Activated CD4-positive, alpha-beta memory T cell treated with anti-CD3 and anti-CD28 coated beads, Interleukin-2, amount 10 ng/mL, durations not matched to agents 7 days and 5 days (primary cell): ENCODE data around the gene PAFAH1B2. TPM values are rescaled to one million over a fixed set of nuclear protein-coding genes. Genes with fewer than 3 reads are reported as not detected.
A peak's percentile ranks its signal among the peaks of the same experiment; 100 is the strongest.
"Not testable (repeated sequence)": the region's sequence is repeated elsewhere in the genome, so short reads cannot be mapped to it uniquely, and the experiment has no call there.

ENCODE experiments used
- CTCF ChIA-PET: fragments of 350-600 bp; sonication (Branson Sonifier 250); formaldehyde crosslinking; loops from one replicate; lab custom pipeline; 2021; ENCODE audit warnings: antibody characterized with exemption, inconsistent platforms; lab: Charles Lee
- POLR2A ChIA-PET: fragments of 350-600 bp; sonication (Branson Sonifier 250); formaldehyde crosslinking; loops from one replicate; lab custom pipeline; 2021; ENCODE audit warnings: antibody characterized with exemption; lab: Charles Lee
- DNase-seq: peaks from one replicate; pipeline ENCODE4 v3.0.0-alpha.2; 2020
- H3K27ac Mint-ChIP-seq: one replicate; pipeline ENCODE4 v1.8.0; 2021; ENCODE audit warnings: mild to moderate bottlenecking, mixed read lengths
- H3K27me3 Mint-ChIP-seq: one replicate; pipeline ENCODE4 v1.8.0; 2021; ENCODE audit warnings: mixed read lengths
- H3K36me3 Mint-ChIP-seq: one replicate; pipeline ENCODE4 v1.8.0; 2021; ENCODE audit warnings: low read depth, mixed read lengths
- H3K4me1 Mint-ChIP-seq: one replicate; pipeline ENCODE4 v1.8.0; 2021; ENCODE audit warnings: mixed read lengths
- H3K4me3 Mint-ChIP-seq: one replicate; pipeline ENCODE4 v1.8.0; 2021; ENCODE audit warnings: mild to moderate bottlenecking, mixed read lengths
- H3K9me3 Mint-ChIP-seq: one replicate; pipeline ENCODE4 v1.8.0; 2021; ENCODE audit warnings: mixed read lengths
- total RNA-seq, 2 experiments: library from RNA; stranded (reverse); gene quantifications; one replicate each; pipeline ENCODE4 v1.2.3, GENCODE V29; 2021

Gene PAFAH1B2
- total RNA-seq, 2 experiments from 2014 or later, result 60.1 to 62.8 TPM

- CTCF ChIA-PET, result interaction anchor here (0.6 to 7.3 kb wide), 11 partner anchors 7 to 1750 kb away, joined by 3 to 95 read pairs (median 6); partner anchors contain the start of genes APOA5, PAFAH1B2, PCSK7 and RNF214
- H3K36me3 Mint-ChIP-seq, result peaks cover 8% of the 10 kb centered on the region
- H3K27me3 Mint-ChIP-seq, result no peaks in the 10 kb centered on the region
- peak overlapping the region; percentile 71 for H3K27ac Mint-ChIP-seq
- peaks cover 30% of the 10 kb centered on the region for H3K4me1 Mint-ChIP-seq
- H3K4me3 Mint-ChIP-seq, result peak overlapping the region; percentile 92
- DNase-seq, result peak; percentile 63
- POLR2A ChIA-PET, result interaction anchor here (0.7 to 6.0 kb wide), 20 partner anchors 9 to 407 kb away, joined by 3 to 50 read pairs (median 3); partner anchors contain the start of genes BUD13, CEP164, PAFAH1B2 and PCSK7
- no peaks in the 10 kb centered on the region for H3K9me3 Mint-ChIP-seq
These were observed 35.2 kb downstream of the PAFAH1B2 start for GRCh38 chr11:117179048-117179999.

GRCh38 chr11:117180020-117180419 is 35.9 kb downstream of the PAFAH1B2 start:
- peaks cover 29% of the 10 kb centered on the region for H3K4me1 Mint-ChIP-seq
- H3K27ac Mint-ChIP-seq, result peak overlapping the region; percentile 71
- peak overlapping the region; percentile 92 for H3K4me3 Mint-ChIP-seq
- no peak for DNase-seq
- peaks cover 9% of the 10 kb centered on the region for H3K36me3 Mint-ChIP-seq
- ChIA-PET POLR2A (interaction anchor here (0.7 to 6.0 kb wide), 12 partner anchors 8 to 407 kb away, joined by 3 to 50 read pairs (median 5); partner anchors contain the start of genes BUD13, CEP164, PAFAH1B2 and PCSK7), CTCF (interaction anchor here (0.6 to 7.3 kb wide), 11 partner anchors 7 to 1750 kb away, joined by 3 to 95 read pairs (median 7); partner anchors contain the start of genes PAFAH1B2, PCSK7 and RNF214)
- no peaks in the 10 kb centered on the region for H3K27me3 Mint-ChIP-seq
- H3K9me3 Mint-ChIP-seq, result no peaks in the 10 kb centered on the region

DNA sequence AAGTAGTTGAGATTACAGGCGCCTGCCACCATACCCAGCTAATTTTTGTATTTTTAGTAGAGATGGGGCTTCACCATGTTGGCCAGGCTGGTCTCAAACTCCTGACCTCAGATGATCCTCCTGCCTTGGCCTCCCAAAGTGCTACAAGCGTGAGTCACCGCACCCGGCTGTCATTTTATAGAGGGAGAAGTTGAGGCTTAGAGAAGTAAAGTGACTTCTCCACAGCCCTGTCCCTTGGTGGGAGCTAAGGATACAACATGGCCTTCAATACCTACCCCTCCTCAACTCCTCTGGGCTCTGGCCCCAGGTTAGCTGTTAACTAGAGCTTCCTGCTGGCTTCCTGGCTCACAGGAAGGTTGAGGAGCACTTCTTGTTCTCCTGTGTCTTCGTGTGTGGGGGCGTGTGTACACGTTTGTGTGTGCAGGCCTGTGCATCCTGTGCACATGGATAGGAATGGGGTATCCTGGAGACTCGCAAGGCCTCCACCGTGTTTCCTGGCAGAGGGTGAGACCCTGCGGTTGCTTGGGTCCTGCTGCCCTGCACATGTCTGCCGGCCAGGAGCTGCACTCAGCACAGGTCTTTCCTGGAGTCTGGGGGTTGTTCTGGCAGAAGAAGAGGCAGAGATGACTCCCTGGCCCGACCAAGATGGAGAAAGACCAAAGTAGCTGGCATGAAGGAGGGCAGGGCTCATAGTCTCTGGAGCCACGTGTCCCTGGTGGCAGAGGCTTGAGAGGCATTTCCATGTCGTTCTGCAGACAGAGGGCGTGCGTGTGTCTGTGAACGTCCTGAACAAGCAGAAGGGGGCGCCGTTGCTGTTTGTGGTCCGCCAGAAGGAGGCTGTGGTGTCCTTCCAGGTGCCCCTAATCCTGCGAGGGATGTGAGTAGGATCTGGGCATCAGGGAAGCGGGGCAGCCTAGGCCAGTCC is 36.8 kb downstream of the PAFAH1B2 start:
- POLR2A ChIA-PET, result interaction anchor here (1.0 to 6.0 kb wide), 6 partner anchors 8 to 147 kb away, joined by 3 to 50 read pairs (median 15); partner anchors contain the start of genes CEP164, PAFAH1B2 and PCSK7
- DNase-seq, result peak; percentile 76
- Mint-ChIP-seq H3K9me3 (no peaks in the 10 kb centered on the region), H3K27me3 (no peaks in the 10 kb centered on the region), H3K27ac (peak overlapping the region; percentile 38), H3K4me1 (peaks cover 29% of the 10 kb centered on the region), H3K36me3 (peaks cover 9% of the 10 kb centered on the region), H3K4me3 (peak overlapping the region; percentile 3)
- CTCF ChIA-PET, result interaction anchor here (0.7 to 7.3 kb wide), 17 partner anchors 8 to 409 kb away, joined by 3 to 95 read pairs (median 4); partner anchors contain the start of genes PAFAH1B2, PCSK7, RNF214 and TAGLN

- POLR2A ChIA-PET, result interaction anchor here (1.0 to 6.0 kb wide), 5 partner anchors 9 to 49 kb away, joined by 3 to 50 read pairs (median 17); partner anchors contain the start of genes PAFAH1B2 and PCSK7
- H3K27me3 Mint-ChIP-seq, result no peaks in the 10 kb centered on the region
These were observed 37.8 kb downstream of the PAFAH1B2 start for GRCh38 chr11:117181586-117182550.

DNA sequence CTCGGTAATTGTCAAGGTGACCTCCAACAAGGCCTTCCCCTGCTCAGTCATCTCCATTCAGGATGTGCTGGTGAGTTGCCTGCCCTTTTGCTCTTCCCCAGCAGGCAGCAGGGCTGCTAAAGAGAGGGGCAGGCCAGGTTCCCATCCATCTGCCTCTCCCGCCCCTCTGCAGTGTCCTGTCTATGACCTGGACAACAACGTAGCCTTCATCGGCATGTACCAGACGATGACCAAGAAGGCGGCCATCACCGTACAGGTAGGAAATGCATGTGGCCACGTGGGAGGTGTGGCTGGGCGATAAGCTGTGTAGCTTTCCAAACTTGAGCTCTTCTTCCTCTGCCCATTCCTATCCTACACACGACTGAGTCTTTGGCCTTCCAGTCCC is 38.5 kb downstream of the PAFAH1B2 start:
- H3K36me3 Mint-ChIP-seq, result peaks cover 9% of the 10 kb centered on the region
- ChIA-PET POLR2A (interaction anchor here (2.5 to 5.1 kb wide), 2 partner anchors 10 to 48 kb away, joined by 13 to 42 read pairs; partner anchors contain the start of gene PCSK7), CTCF (interaction anchor here (1.1 to 7.3 kb wide), 2 partner anchors 38 to 46 kb away, joined by 3 to 95 read pairs; partner anchors contain the start of genes PCSK7 and RNF214)
- H3K4me1 Mint-ChIP-seq, result peaks cover 29% of the 10 kb centered on the region
- no peak overlapping the region for H3K27ac Mint-ChIP-seq
- no peak overlapping the region for H3K4me3 Mint-ChIP-seq
- H3K9me3 Mint-ChIP-seq, result no peaks in the 10 kb centered on the region
- DNase-seq, result no peak
- no peaks in the 10 kb centered on the region for H3K27me3 Mint-ChIP-seq

More at GRCh38 chr11:117181586-117182550, 37.8 kb downstream of the PAFAH1B2 start:
- DNase-seq, result no peak
- Mint-ChIP-seq H3K4me3 (no peak overlapping the region), H3K4me1 (peaks cover 29% of the 10 kb centered on the region), H3K36me3 (peaks cover 9% of the 10 kb centered on the region), H3K27ac (no peak overlapping the region), H3K9me3 (no peaks in the 10 kb centered on the region)
- CTCF ChIA-PET, result interaction anchor here (0.5 to 7.3 kb wide), 5 partner anchors 9 to 302 kb away, joined by 3 to 95 read pairs (median 6); partner anchors contain the start of genes PCSK7 and RNF214

GRCh38 chr11:117183178-117183577 is 39.1 kb downstream of the PAFAH1B2 start:
- DNase-seq, H3K4me3 Mint-ChIP-seq, H3K27ac Mint-ChIP-seq, H3K27me3 Mint-ChIP-seq, H3K36me3 Mint-ChIP-seq, H3K9me3 Mint-ChIP-seq, POLR2A ChIA-PET: not testable (repeated sequence)
- CTCF ChIA-PET, result interaction anchor here (7.3 kb wide), 1 partner anchor 46 kb away, joined by 95 read pairs; the partner anchor contains the start of genes PCSK7 and RNF214
- H3K4me1 Mint-ChIP-seq, result peaks cover 23% of the 10 kb centered on the region

DNA sequence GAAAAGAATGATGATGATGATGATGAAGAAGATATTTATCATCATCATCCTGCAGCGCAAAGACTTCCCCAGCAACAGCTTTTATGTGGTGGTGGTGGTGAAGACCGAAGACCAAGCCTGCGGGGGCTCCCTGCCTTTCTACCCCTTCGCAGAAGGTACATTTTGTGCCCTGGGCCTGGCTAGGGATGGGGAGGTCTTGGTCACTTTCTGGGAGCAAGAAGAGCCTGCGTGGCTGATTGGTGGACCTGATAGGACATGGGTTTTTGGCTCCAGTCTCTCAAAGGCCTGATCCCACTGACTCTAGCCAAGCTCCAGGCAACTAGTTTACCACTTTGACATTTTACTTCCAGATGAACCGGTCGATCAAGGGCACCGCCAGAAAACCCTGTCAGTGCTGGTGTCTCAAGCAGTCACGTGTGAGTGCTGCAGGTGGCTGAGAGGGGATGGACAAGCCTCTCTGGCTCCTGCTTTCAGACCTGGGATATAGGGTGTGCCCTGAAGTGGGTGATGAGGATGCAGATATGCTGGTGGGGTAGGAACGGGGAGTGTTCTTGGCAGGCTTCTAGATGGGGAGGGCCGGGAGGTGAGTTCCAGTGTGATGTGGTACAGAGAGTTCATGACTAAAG is 39.8 kb downstream of the PAFAH1B2 start:
- Mint-ChIP-seq H3K27me3 (no peaks in the 10 kb centered on the region), H3K4me1 (peaks cover 19% of the 10 kb centered on the region), H3K4me3 (no peak overlapping the region), H3K36me3 (peaks cover 9% of the 10 kb centered on the region), H3K9me3 (no peaks in the 10 kb centered on the region), H3K27ac (no peak overlapping the region)
- DNase-seq, result no peak
- CTCF ChIA-PET, result interaction anchor here (1.2 to 7.3 kb wide), 3 partner anchors 10 to 45 kb away, joined by 3 to 95 read pairs (median 4); partner anchors contain the start of genes PCSK7 and RNF214
- POLR2A ChIA-PET, result no interaction called here

DNA sequence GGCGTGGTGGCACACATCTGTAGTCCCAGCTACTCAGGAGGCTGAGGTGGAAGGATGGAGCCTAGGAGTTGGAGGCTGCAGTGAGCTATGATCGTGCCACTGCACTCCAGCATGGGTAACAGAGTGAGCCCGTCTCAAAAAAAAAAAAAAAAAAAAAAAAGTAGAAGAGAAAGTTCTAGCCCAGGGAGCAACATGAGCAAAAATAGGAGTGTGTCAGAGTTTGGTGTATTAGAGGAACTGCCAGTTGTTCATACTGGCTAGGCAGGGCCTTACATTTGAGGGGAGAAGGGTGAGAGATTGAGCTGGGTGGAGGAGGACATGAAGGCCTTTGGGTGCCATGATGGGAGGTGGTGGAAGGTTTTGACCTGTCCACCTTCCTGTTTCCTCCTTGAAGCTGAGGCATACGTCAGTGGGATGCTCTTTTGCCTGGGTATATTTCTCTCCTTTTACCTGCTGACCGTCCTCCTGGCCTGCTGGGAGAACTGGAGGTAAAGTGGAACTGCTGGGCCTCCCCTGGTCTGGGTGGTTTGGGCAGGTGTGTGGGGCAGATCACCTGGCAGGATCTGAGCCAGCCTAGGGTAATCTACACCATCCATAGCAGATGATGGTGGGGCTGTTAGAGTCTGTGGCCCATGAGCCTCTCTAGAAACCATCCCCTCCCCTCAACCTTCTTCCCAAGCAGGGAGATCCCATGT is 41.8 kb downstream of the PAFAH1B2 start:
- Mint-ChIP-seq H3K27ac (no peak overlapping the region), H3K27me3 (no peaks in the 10 kb centered on the region), H3K4me1 (peaks cover 4% of the 10 kb centered on the region), H3K9me3 (no peaks in the 10 kb centered on the region), H3K4me3 (no peak overlapping the region), H3K36me3 (peaks cover 18% of the 10 kb centered on the region)
- DNase-seq, result no peak
- ChIA-PET POLR2A (interaction anchor here (0.6 kb wide), 1 partner anchor 745 kb away, joined by 3 read pairs; no protein-coding TSS in a partner anchor), CTCF (interaction anchor here (0.6 to 0.8 kb wide), 3 partner anchors 40 to 1313 kb away, joined by 3 to 4 read pairs (median 3); no protein-coding TSS in a partner anchor)

- no peak for DNase-seq
- Mint-ChIP-seq H3K27ac (no peak overlapping the region), H3K9me3 (no peaks in the 10 kb centered on the region), H3K27me3 (no peaks in the 10 kb centered on the region), H3K4me3 (no peak overlapping the region), H3K4me1 (no peaks in the 10 kb centered on the region), H3K36me3 (peaks cover 18% of the 10 kb centered on the region)
- POLR2A ChIA-PET, result no interaction called here
- CTCF ChIA-PET, result interaction anchor here (0.6 kb wide), 2 partner anchors 297 to 1312 kb away, joined by 3 read pairs; no protein-coding TSS in a partner anchor
These were observed 42.3 kb downstream of the PAFAH1B2 start for GRCh38 chr11:117186431-117186761.

DNA sequence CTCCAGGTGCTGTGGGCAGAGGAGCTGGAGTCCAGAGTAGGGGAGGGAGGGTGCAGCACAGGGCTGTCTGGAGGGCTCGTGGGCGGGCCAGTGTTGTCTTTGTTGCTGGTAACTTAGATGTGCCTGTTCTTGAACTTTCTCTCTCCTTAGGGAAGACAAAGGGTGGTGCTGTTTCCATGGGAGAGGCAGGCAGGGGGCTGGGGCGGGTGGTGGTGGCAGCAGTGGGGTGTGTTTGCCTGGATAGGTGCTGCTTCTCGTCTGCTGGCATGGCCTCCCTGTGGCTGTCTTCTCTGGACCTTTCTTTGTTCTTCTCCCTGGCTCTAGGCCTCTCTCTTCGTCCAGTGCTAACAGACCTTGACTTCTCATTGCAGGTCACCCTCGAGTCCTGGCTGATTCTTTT is 42.9 kb downstream of the PAFAH1B2 start:
- H3K27ac Mint-ChIP-seq, result no peak overlapping the region
- ChIA-PET POLR2A (no interaction called here), CTCF (no interaction called here)

More for the DNA sequence above, 42.9 kb downstream of the PAFAH1B2 start:
- Mint-ChIP-seq H3K27me3 (no peaks in the 10 kb centered on the region), H3K9me3 (no peaks in the 10 kb centered on the region), H3K36me3 (peaks cover 23% of the 10 kb centered on the region), H3K4me3 (no peak overlapping the region), H3K4me1 (no peaks in the 10 kb centered on the region)
- DNase-seq, result no peak
